ENCODE data around the gene PHF2. TPM values are rescaled to one million over a fixed set of nuclear protein-coding genes. Genes with fewer than 3 reads are reported as not detected.

The PHF2 gene
- total and polyA plus RNA-seq, 7 donors, result 10.9 to 31.9 (median 21.4) TPM

GRCh38 chr9:93658184-93658925 lies 82.0 kb downstream of the PHF2 start:
- H3K4me1 ChIP-seq, result no peaks in the 10 kb centered on the region
- no peaks in the 10 kb centered on the region for H3K27me3 ChIP-seq
- H3K36me3 ChIP-seq, result peaks cover 8 to 91% (median 62%) of the 10 kb centered on the region in 4 donors
- peak; percentile 54 for DNase-seq
- intact Hi-C loops (cut with DNase I), result no loop called here
- no peaks in the 10 kb centered on the region for H3K9me3 ChIP-seq
- no peak overlapping the region for H3K4me3 ChIP-seq
- WGBS, 2 donors, result 97% methylated on average over 12 of the region's 12 CpGs
- H3K27ac ChIP-seq, result no peak overlapping the region
- TF ChIP-seq POLR2AphosphoS5 (IDR thresholded peaks at IDR 0.05) (no peak), EP300 (IDR thresholded peaks at IDR 0.05) (no peak), POLR2A (IDR thresholded peaks at IDR 0.05) (no peak), CTCF (IDR thresholded peaks at IDR 0.05) (no peak)

DNA sequence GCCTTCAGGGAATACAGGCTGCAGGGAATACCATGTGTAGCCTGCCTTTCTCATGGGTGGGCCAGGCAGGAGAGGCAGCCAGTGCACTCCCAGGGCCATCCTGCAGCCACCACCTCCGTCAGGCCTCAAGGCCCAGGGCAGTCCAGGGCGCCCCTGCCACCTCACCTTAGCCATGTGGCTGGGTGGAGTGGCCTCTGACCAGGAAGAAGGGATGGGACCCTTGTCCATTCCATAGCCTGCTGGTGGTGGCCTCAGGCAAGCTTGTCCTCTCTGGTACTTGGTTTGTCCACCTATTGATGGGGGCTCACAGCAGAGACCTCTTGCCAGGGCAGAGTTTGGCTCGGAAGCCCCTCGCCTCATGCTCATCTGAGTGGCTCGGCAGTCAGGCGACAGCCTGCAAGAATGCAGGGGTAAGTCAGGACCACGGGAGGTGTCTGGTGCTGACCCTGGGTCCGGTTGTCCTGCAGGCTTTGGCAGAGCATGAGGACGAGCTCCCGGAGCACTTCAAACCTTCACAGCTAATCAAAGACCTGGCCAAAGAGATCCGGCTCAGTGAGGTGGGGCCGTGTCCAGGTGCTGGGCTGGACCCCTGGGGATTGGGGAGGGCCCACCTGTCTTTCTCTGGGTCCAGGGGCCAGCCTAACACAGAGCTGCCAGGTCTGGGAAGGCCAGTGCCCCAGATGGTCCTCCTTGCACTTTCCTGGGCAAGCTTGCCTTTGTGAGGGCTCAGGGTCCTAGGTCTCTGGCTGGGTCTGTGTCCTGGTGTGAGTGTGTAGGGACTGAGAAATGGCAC lies 82.9 kb downstream of the PHF2 start:
- Histone ChIP-seq H3K4me1 (no peaks in the 10 kb centered on the region), H3K27ac (no peak overlapping the region), H3K36me3 (peaks cover 8 to 91% (median 63%) of the 10 kb centered on the region in 4 donors), H3K9me3 (no peaks in the 10 kb centered on the region), H3K27me3 (no peaks in the 10 kb centered on the region), H3K4me3 (no peak overlapping the region)
- peak; percentile 41 for DNase-seq
- intact Hi-C loops (cut with DNase I), result no loop called here
- 97 to 98% methylated on average over 12 of the region's 12 CpGs for WGBS, 2 donors
- TF ChIP-seq CTCF (IDR thresholded peaks at IDR 0.05), result no peak
- TF ChIP-seq EP300 (IDR thresholded peaks at IDR 0.05), result no peak
- TF ChIP-seq POLR2AphosphoS5 (IDR thresholded peaks at IDR 0.05), result no peak
- no peak for TF ChIP-seq POLR2A (IDR thresholded peaks at IDR 0.05)

- Histone ChIP-seq H3K4me1 (no peaks in the 10 kb centered on the region), H3K4me3 (no peak overlapping the region), H3K36me3 (peaks cover 8 to 91% (median 59%) of the 10 kb centered on the region in 4 donors), H3K9me3 (no peaks in the 10 kb centered on the region), H3K27ac (no peak overlapping the region), H3K27me3 (no peaks in the 10 kb centered on the region)
- DNase-seq, result peak; percentile 51
- 97 to 100% methylated on average over 4 of the region's 4 CpGs for WGBS, 2 donors
- intact Hi-C loops (cut with DNase I), result no loop called here
- TF ChIP-seq EP300 (IDR thresholded peaks at IDR 0.05), result no peak
- TF ChIP-seq CTCF (IDR thresholded peaks at IDR 0.05), result no peak
- no peak for TF ChIP-seq POLR2A (IDR thresholded peaks at IDR 0.05)
- TF ChIP-seq POLR2AphosphoS5 (IDR thresholded peaks at IDR 0.05), result no peak
Observed at GRCh38 chr9:93659837-93660177, 83.4 kb downstream of the PHF2 start.

GRCh38 chr9:93660352-93661046 lies 84.1 kb downstream of the PHF2 start:
- TF ChIP-seq CTCF (IDR thresholded peaks at IDR 0.05), result no peak
- no peak for TF ChIP-seq POLR2A (IDR thresholded peaks at IDR 0.05)
- no peak for TF ChIP-seq EP300 (IDR thresholded peaks at IDR 0.05)
- no peak for TF ChIP-seq POLR2AphosphoS5 (IDR thresholded peaks at IDR 0.05)
- WGBS, 2 donors, result 94 to 96% methylated on average over 5 of the region's 5 CpGs
- Histone ChIP-seq H3K4me1 (no peaks in the 10 kb centered on the region), H3K27ac (no peak overlapping the region), H3K27me3 (no peaks in the 10 kb centered on the region), H3K4me3 (no peak overlapping the region), H3K9me3 (no peaks in the 10 kb centered on the region), H3K36me3 (peaks cover 5 to 91% (median 58%) of the 10 kb centered on the region in 4 donors)
- intact Hi-C loops (cut with DNase I), result no loop called here
- peak; percentile 47 for DNase-seq

Measured in sigmoid colon (tissue), 7 donors.